H9 (cell line): ENCODE data around the gene ARSG. TPM values are rescaled to one million over a fixed set of nuclear protein-coding genes. Genes with fewer than 3 reads are reported as not detected.

ENCODE experiments used
- DNase-seq: peaks from one replicate; pipeline ENCODE4 v3.0.0-alpha.2; 2017
- H2AFZ ChIP-seq: one replicate; pipeline ENCODE4 v1.6.1; 2013; ENCODE audit warnings: mild to moderate bottlenecking, low read length, control low read depth, moderate library complexity
- H2AK5ac ChIP-seq: 2 replicates; pipeline ENCODE4 v1.6.1; 2013; ENCODE audit warnings: low read length, control low read depth, mixed read lengths; ENCODE audit not compliant: insufficient read length
- H2BK120ac ChIP-seq: one replicate; pipeline ENCODE4 v1.6.1; 2013; ENCODE audit warnings: low read depth, mild to moderate bottlenecking, low read length, control low read depth, inconsistent platforms; ENCODE audit not compliant: poor library complexity, severe bottlenecking
- H2BK12ac ChIP-seq: 2 replicates; pipeline ENCODE4 v1.6.1; 2013; ENCODE audit warnings: low read length, control low read depth, mixed read lengths, low read depth; ENCODE audit not compliant: insufficient read length
- H2BK15ac ChIP-seq: 2 replicates; pipeline ENCODE4 v1.6.1; 2013; ENCODE audit warnings: low read depth, low read length, control low read depth
- H2BK20ac ChIP-seq: one replicate; pipeline ENCODE4 v1.6.1; 2013; ENCODE audit warnings: low read depth, mild to moderate bottlenecking, low read length, control low read depth, inconsistent platforms; ENCODE audit not compliant: poor library complexity, severe bottlenecking
- H2BK5ac ChIP-seq: 2 replicates; pipeline ENCODE4 v1.6.1; 2013; ENCODE audit warnings: low read length, control low read depth, mixed read lengths; ENCODE audit not compliant: insufficient read length
- H3K14ac ChIP-seq: 2 replicates; pipeline ENCODE4 v1.6.1; 2013; ENCODE audit warnings: low read length, control low read depth; ENCODE audit not compliant: insufficient read depth
- H3K18ac ChIP-seq: 2 replicates; pipeline ENCODE4 v1.6.1; 2013; ENCODE audit warnings: low read depth, mild to moderate bottlenecking, mixed read lengths, low read length, control low read depth; ENCODE audit not compliant: insufficient read length
- H3K23ac ChIP-seq: 2 replicates; pipeline ENCODE4 v1.6.1; 2013; ENCODE audit warnings: low read length, control low read depth, mixed read lengths, low read depth; ENCODE audit not compliant: insufficient read length
- H3K23me2 ChIP-seq: 2 replicates; pipeline ENCODE4 v1.6.1; 2013; ENCODE audit warnings: low read depth, mild to moderate bottlenecking, mixed read lengths, low read length, control low read depth; ENCODE audit not compliant: insufficient read length, poor library complexity, severe bottlenecking
- H3K27ac ChIP-seq: 2 replicates; pipeline ENCODE4 v1.5.1; 2013; ENCODE audit warnings: low read length, control low read depth, mixed read lengths, low read depth; ENCODE audit not compliant: insufficient read length
- H3K27me3 ChIP-seq: 2 replicates; pipeline ENCODE4 v1.6.1; 2013; ENCODE audit warnings: low read length, control low read depth, inconsistent platforms; ENCODE audit not compliant: insufficient read depth
- H3K4ac ChIP-seq: 2 replicates; pipeline ENCODE4 v1.6.1; 2013; ENCODE audit warnings: low read depth, mild to moderate bottlenecking, control low read depth, inconsistent platforms, low read length, moderate library complexity
- H3K4me1 ChIP-seq: 2 replicates; pipeline ENCODE4 v1.6.1; 2013; ENCODE audit warnings: low read length, control low read depth, inconsistent platforms; ENCODE audit not compliant: insufficient read depth
- H3K4me2 ChIP-seq: 2 replicates; pipeline ENCODE4 v1.6.1; 2013; ENCODE audit warnings: low read length, control low read depth, mixed read lengths; ENCODE audit not compliant: insufficient read length, insufficient read depth
- H3K56ac ChIP-seq: 2 replicates; pipeline ENCODE4 v1.6.1; 2013; ENCODE audit warnings: low read depth, mild to moderate bottlenecking, mixed read lengths, low read length, control low read depth; ENCODE audit not compliant: insufficient read length
- H3K79me1 ChIP-seq: 2 replicates; pipeline ENCODE4 v1.6.1; 2013; ENCODE audit warnings: low read depth, mild to moderate bottlenecking, moderate library complexity, low read length, control low read depth, inconsistent platforms; ENCODE audit not compliant: insufficient read depth, poor library complexity, severe bottlenecking
- H3K79me2 ChIP-seq: 2 replicates; pipeline ENCODE4 v1.6.1; 2013; ENCODE audit warnings: low read length, control low read depth, inconsistent platforms; ENCODE audit not compliant: insufficient read depth
- H3K9ac ChIP-seq: 2 replicates; pipeline ENCODE4 v1.6.1; 2013; ENCODE audit warnings: low read length, control low read depth, mixed read lengths; ENCODE audit not compliant: insufficient read length; ENCODE audit errors: extremely low read depth
- H3K9me3 ChIP-seq: one replicate; pipeline ENCODE4 v1.6.1; 2013; ENCODE audit warnings: low read depth, low read length, inconsistent platforms; ENCODE audit not compliant: control insufficient read depth
- H3T11ph ChIP-seq: one replicate; pipeline ENCODE4 v1.6.1; 2013; ENCODE audit warnings: mild to moderate bottlenecking, low read length, control low read depth, inconsistent platforms
- H4K20me1 ChIP-seq: one replicate; pipeline ENCODE4 v1.6.1; 2013; ENCODE audit not compliant: control insufficient read depth, insufficient read length, insufficient read depth
- H4K5ac ChIP-seq: 2 replicates; pipeline ENCODE4 v1.6.1; 2013; ENCODE audit warnings: low read depth, mild to moderate bottlenecking, mixed read lengths, low read length, control low read depth; ENCODE audit not compliant: insufficient read length
- H4K8ac ChIP-seq: replicated peaks from 2 replicates; pipeline ENCODE4 v1.6.1; 2013; ENCODE audit warnings: low read length, control low read depth, mixed read lengths, low read depth; ENCODE audit not compliant: insufficient read length
- H4K91ac ChIP-seq: 2 replicates; pipeline ENCODE4 v1.6.1; 2013; ENCODE audit warnings: low read depth, mild to moderate bottlenecking, moderate library complexity, mixed read lengths, low read length, control low read depth; ENCODE audit not compliant: insufficient read length
- H3K27ac Mint-ChIP-seq, 3 experiments: 2 replicates in 2 of 3; 3 replicates in 1 of 3; pipeline ENCODE4 v1.8.0; 2020 to 2021; ENCODE audit warnings: mixed read lengths in 3 of 3, mild to moderate bottlenecking in 1 of 3, moderate library complexity in 1 of 3
- H3K27me3 Mint-ChIP-seq: 2 replicates; pipeline ENCODE4 v1.8.0; 2021; ENCODE audit warnings: low read depth, mild to moderate bottlenecking, moderate library complexity, mixed read lengths
- H3K36me3 Mint-ChIP-seq, 3 experiments: 2 replicates in 2 of 3; 3 replicates in 1 of 3; pipeline ENCODE4 v1.8.0; 2020 to 2021; ENCODE audit warnings: low read depth in 3 of 3, mixed read lengths in 3 of 3; ENCODE audit not compliant: insufficient read depth in 1 of 3
- H3K4me1 Mint-ChIP-seq, 2 experiments: 2 replicates each; pipeline ENCODE4 v1.8.0; 2020; ENCODE audit warnings: mixed read lengths in 2 of 2
- H3K4me3 Mint-ChIP-seq, 2 experiments: 2 replicates in 1 of 2; 3 replicates in 1 of 2; pipeline ENCODE4 v1.8.0; 2020 to 2021; ENCODE audit warnings: mild to moderate bottlenecking in 2 of 2, mixed read lengths in 2 of 2, moderate library complexity in 1 of 2
- H3K9me3 Mint-ChIP-seq, 2 experiments: 2 replicates in 1 of 2; 3 replicates in 1 of 2; pipeline ENCODE4 v1.8.0; 2020; ENCODE audit warnings: mild to moderate bottlenecking in 2 of 2, mixed read lengths in 2 of 2, moderate library complexity in 1 of 2
- CTCF ChIP-seq: fragments of 200-600 bp; sonication (generic); conservative IDR thresholded peaks from 3 replicates; pipeline ENCODE4 v1.8.0; 2021; ENCODE audit warnings: antibody characterized with exemption, mild to moderate bottlenecking
- WGBS: extraction: QIAGEN DNeasy Blood & Tissue Kit; methylation state at CpG from one replicate; pipeline ENCODE4 v1.1.7; 2013; ENCODE audit warnings: missing lambda C conversion rate, low lambda C conversion rate, mixed read lengths; ENCODE audit not compliant: insufficient read length; ENCODE audit errors: extremely low coverage; 5-methylcytosine and 5-hydroxymethylcytosine counted together
- total RNA-seq: library from RNA; stranded (reverse); gene quantifications from 2 replicates; pipeline ENCODE4 v1.2.1, GENCODE V29; 2021

Gene ARSG
- total RNA-seq, 1 experiment from 2014 or later: 3.6 TPM

- H3K4me1 ChIP-seq: no peaks in the 10 kb centered on the region; the same call in 1 of the 2 replicates
- H3K4ac ChIP-seq: no peak overlapping the region
- no peaks in the 10 kb centered on the region for H3K9me3 ChIP-seq
- H3K18ac ChIP-seq: no peak overlapping the region
- no peaks in the 10 kb centered on the region for H3K79me1 ChIP-seq
- H2BK120ac ChIP-seq: no peak overlapping the region
- peaks cover 5% of the 10 kb centered on the region; the same call in 1 of the 2 replicates for H3K27me3 ChIP-seq
- H4K5ac ChIP-seq: no peak overlapping the region
- no peak overlapping the region for H2BK15ac ChIP-seq
- Mint-ChIP-seq H3K27me3 (peaks cover 36% of the 10 kb centered on the region), H3K27ac (peak overlapping the region in 1 of 3 experiments; percentile 53; a peak in 1 of 7 replicates), H3K4me1 (peaks cover 44 to 49% of the 10 kb centered on the region in 2 experiments), H3K36me3 (peaks cover 0 to 8% (median 0%) of the 10 kb centered on the region in 3 experiments; a peak in 2 of 7 replicates), H3K9me3 (no peaks in the 10 kb centered on the region; a peak in 2 of 5 replicates), H3K4me3 (no peak overlapping the region)
- no peak overlapping the region for H2AK5ac ChIP-seq
- DNase-seq: no peak
- no peak overlapping the region for H3K14ac ChIP-seq
- no peak overlapping the region for H3K23ac ChIP-seq
- no peak overlapping the region for H3K56ac ChIP-seq
- no peak overlapping the region for H3T11ph ChIP-seq
- peaks cover 10% of the 10 kb centered on the region for H3K23me2 ChIP-seq
- H2BK5ac ChIP-seq: no peak overlapping the region
- no peak overlapping the region for H2BK20ac ChIP-seq
- H4K8ac ChIP-seq: no peak overlapping the region
- H3K27ac ChIP-seq: no peak overlapping the region
- H3K79me2 ChIP-seq: no peaks in the 10 kb centered on the region
- no peak overlapping the region for H4K91ac ChIP-seq
- no peak overlapping the region for H3K9ac ChIP-seq
- no peak overlapping the region for H2BK12ac ChIP-seq
- no CpG with 5 or more reads among the region's 18 CpGs for WGBS
- no peak overlapping the region for H2AFZ ChIP-seq
- H4K20me1 ChIP-seq: no peaks in the 10 kb centered on the region
- TF ChIP-seq CTCF: no peak
- no peak overlapping the region for H3K4me2 ChIP-seq
Observed at GRCh38 chr17:68296217-68297191, 5.2 kb downstream of the ARSG start.
